Glutamatergic neuron (in vitro differentiated cells): ENCODE data around the gene CUL5. TPM values are rescaled to one million over a fixed set of nuclear protein-coding genes. Genes with fewer than 3 reads are reported as not detected.
"Not testable (repeated sequence)": the region's sequence is repeated elsewhere in the genome, so short reads cannot be mapped to it uniquely, and the experiment has no call there.

Source experiments
- DNase-seq: peaks from one replicate; pipeline ENCODE4 v3.0.0; 2022
- H3K27ac Mint-ChIP-seq: one replicate; pipeline ENCODE4 v1.8.0; 2020; ENCODE audit warnings: mild to moderate bottlenecking, mixed read lengths, inconsistent platforms; ENCODE audit not compliant: unreplicated experiment
- H3K27me3 Mint-ChIP-seq: one replicate; pipeline ENCODE4 v1.8.0; 2020; ENCODE audit warnings: mild to moderate bottlenecking, moderate library complexity, mixed read lengths, inconsistent platforms; ENCODE audit not compliant: unreplicated experiment
- H3K36me3 Mint-ChIP-seq: one replicate; pipeline ENCODE4 v1.8.0; 2020; ENCODE audit warnings: mild to moderate bottlenecking, mixed read lengths, inconsistent platforms; ENCODE audit not compliant: unreplicated experiment
- H3K4me1 Mint-ChIP-seq: one replicate; pipeline ENCODE4 v1.8.0; 2020; ENCODE audit warnings: mild to moderate bottlenecking, low read depth, mixed read lengths, inconsistent platforms; ENCODE audit not compliant: unreplicated experiment
- H3K4me3 Mint-ChIP-seq: one replicate; pipeline ENCODE4 v1.8.0; 2020; ENCODE audit warnings: mild to moderate bottlenecking, mixed read lengths, inconsistent platforms; ENCODE audit not compliant: unreplicated experiment
- H3K9me3 Mint-ChIP-seq: one replicate; pipeline ENCODE4 v1.8.0; 2020; ENCODE audit warnings: mild to moderate bottlenecking, moderate library complexity, mixed read lengths, inconsistent platforms; ENCODE audit not compliant: unreplicated experiment
- CTCF ChIP-seq: fragments of 200-600 bp; sonication (generic); IDR thresholded peaks from one replicate; pipeline ENCODE4 v1.5.0; 2021; ENCODE audit not compliant: partially characterized antibody, unreplicated experiment
- total RNA-seq: library from RNA; stranded (reverse); fragmentation: NEBNext Ultra II Directional; extraction: Animal tissue kit (Norgen Biotek cat#: 25700); gene quantifications from one replicate; pipeline ENCODE4 v1.2.1, GENCODE V29; 2021; ENCODE audit not compliant: unreplicated experiment

CUL5 gene
- total RNA-seq, 1 donor from 2014 or later: 40.5 TPM

GRCh38 chr11:108128772-108129171 is 120.1 kb downstream of the CUL5 start:
- no peak for TF ChIP-seq CTCF
- H3K4me3 Mint-ChIP-seq: no peak overlapping the region
- no peak for DNase-seq
- H3K4me1 Mint-ChIP-seq: peaks cover 2% of the 10 kb centered on the region
- no peaks in the 10 kb centered on the region for H3K9me3 Mint-ChIP-seq
- no peaks in the 10 kb centered on the region for H3K36me3 Mint-ChIP-seq
- H3K27me3 Mint-ChIP-seq: peaks cover 5% of the 10 kb centered on the region
- no peak overlapping the region for H3K27ac Mint-ChIP-seq

DNA sequence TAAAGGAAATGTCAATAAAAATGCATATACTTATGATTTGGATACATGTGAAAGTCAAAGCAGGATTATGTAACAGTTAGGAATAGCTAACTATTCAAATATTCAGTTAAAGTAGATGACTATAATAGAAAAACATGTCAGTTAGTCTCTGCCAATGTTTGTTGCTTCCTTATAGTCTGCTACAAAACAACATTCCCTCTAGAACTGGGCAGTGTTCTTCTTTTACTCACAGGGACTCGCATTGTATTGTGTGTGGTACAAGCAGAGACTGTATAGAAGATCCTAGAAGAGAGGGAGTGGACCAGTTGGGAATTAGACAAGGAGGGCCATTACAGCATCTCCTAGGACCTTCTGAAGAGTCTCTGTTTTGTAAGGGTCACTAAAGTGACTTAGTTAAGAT is 123.3 kb downstream of the CUL5 start:
- no peaks in the 10 kb centered on the region for H3K27me3 Mint-ChIP-seq
- H3K9me3 Mint-ChIP-seq: peaks cover under 1% of the 10 kb centered on the region
- H3K27ac Mint-ChIP-seq: no peak overlapping the region
- no peak for TF ChIP-seq CTCF
- H3K4me1 Mint-ChIP-seq: no peaks in the 10 kb centered on the region
- no peaks in the 10 kb centered on the region for H3K36me3 Mint-ChIP-seq
- DNase-seq: no peak
- H3K4me3 Mint-ChIP-seq: no peak overlapping the region

GRCh38 chr11:108132993-108133538 is 124.4 kb downstream of the CUL5 start:
- DNase-seq, H3K4me3 Mint-ChIP-seq, H3K27ac Mint-ChIP-seq, H3K36me3 Mint-ChIP-seq, H3K9me3 Mint-ChIP-seq, H3K27me3 Mint-ChIP-seq, H3K4me1 Mint-ChIP-seq: not testable (repeated sequence)

DNA sequence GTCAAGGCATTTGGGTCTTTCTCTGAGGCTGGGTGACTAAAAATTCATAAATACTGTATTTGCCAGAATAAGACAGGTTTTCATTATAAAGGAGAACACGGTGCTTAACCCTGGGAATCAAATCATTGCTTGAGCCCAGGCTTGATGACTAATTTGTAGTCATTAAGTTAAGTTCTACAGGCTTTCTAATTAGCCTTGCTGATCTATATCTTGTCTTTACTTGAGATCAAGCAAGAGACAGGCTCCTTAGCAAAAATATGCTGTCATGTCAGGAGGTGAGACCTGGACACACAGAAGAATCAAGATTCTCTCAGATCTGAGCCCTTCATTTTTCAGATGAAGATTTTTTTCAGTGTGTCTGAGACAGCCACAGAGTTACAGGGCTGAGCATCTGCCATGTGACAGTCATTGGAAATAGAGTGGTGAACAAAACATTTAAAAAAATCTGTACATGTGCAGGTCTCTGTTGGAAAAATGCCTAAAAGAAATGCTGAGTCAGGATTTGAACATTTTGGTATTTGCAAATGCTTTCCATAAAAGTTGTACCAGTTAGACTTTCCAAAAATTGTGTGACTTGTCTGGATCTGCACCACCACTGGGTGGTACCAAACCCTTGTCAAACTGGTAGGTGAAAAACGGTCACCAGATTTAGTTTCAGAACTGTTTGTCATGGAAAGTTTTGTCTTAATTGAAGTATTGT is 127.3 kb downstream of the CUL5 start:
- H3K4me1 Mint-ChIP-seq: no peaks in the 10 kb centered on the region
- DNase-seq: no peak
- H3K27ac Mint-ChIP-seq: no peak overlapping the region
- peaks cover 1% of the 10 kb centered on the region for H3K9me3 Mint-ChIP-seq
- H3K36me3 Mint-ChIP-seq: no peaks in the 10 kb centered on the region
- TF ChIP-seq CTCF: no peak
- no peaks in the 10 kb centered on the region for H3K27me3 Mint-ChIP-seq
- no peak overlapping the region for H3K4me3 Mint-ChIP-seq

- no peak for DNase-seq
- no peaks in the 10 kb centered on the region for H3K27me3 Mint-ChIP-seq
- no peaks in the 10 kb centered on the region for H3K36me3 Mint-ChIP-seq
- H3K9me3 Mint-ChIP-seq: peaks cover 1% of the 10 kb centered on the region
- no peak overlapping the region for H3K27ac Mint-ChIP-seq
- no peak overlapping the region for H3K4me3 Mint-ChIP-seq
- no peaks in the 10 kb centered on the region for H3K4me1 Mint-ChIP-seq
- TF ChIP-seq CTCF: no peak
Measured at GRCh38 chr11:108137212-108137611, 128.5 kb downstream of the CUL5 start.
